Endothelial cell of umbilical vein (primary cell): ENCODE measurements around the gene IL3RA. TPM values are rescaled to one million over a fixed set of nuclear protein-coding genes. Genes with fewer than 3 reads are reported as not detected.

Source experiments
- BruUV-seq: library from RNA; stranded (reverse); fragments of 400-500 nt; replicated peaks from 2 replicates; lab custom pipeline; 2021; lab: Mats Ljungman, UMichigan
- CTCF ChIA-PET: fragments of 300-600, 350-600 bp; sonication (Branson Sonifier 250); formaldehyde crosslinking; loops from one replicate; lab custom pipeline; 2021; ENCODE audit warnings: antibody characterized with exemption, inconsistent platforms; lab: Charles Lee
- POLR2A ChIA-PET: fragments of 300-600, 350-600 bp; sonication (Branson Sonifier 250); formaldehyde crosslinking; loops from one replicate; lab custom pipeline; 2021; ENCODE audit warnings: antibody characterized with exemption, inconsistent platforms; lab: Charles Lee
- DNase-seq: peaks from one replicate; pipeline ENCODE4 v3.0.0-alpha.2; 2011; ENCODE audit warnings: low read depth, low spot score
- FAIRE-seq: peaks from 2 replicates; lab custom pipeline; 2011; peaks lifted over from hg19 to GRCh38; lab: Jason Lieb, UNC
- H2AFZ ChIP-seq: 2 replicates; pipeline ENCODE4 v1.6.0; 2012; ENCODE audit warnings: low read depth, low read length, control low read depth, inconsistent platforms
- H3K27ac ChIP-seq: 2 replicates; pipeline ENCODE4 v1.5.1; 2011; ENCODE audit warnings: low read depth, mild to moderate bottlenecking, control low read depth, low read length, moderate library complexity; ENCODE audit not compliant: insufficient read depth
- H3K27me3 ChIP-seq, 2 experiments: 2 replicates each; pipeline versions ENCODE4 v1.6.0 to v1.6.1; 2011; ENCODE audit warnings: low read length in 2 of 2, mixed read lengths in 1 of 2; ENCODE audit not compliant: control insufficient read depth in 2 of 2, insufficient read depth in 2 of 2
- H3K36me3 ChIP-seq, 2 experiments: 2 replicates in 1 of 2; 3 replicates in 1 of 2; pipeline ENCODE4 v1.5.1; 2011; ENCODE audit warnings: low read length in 2 of 2, mild to moderate bottlenecking in 1 of 2, moderate library complexity in 1 of 2; ENCODE audit not compliant: control insufficient read depth in 2 of 2, insufficient read depth in 2 of 2; ENCODE audit errors: extremely low read depth in 1 of 2
- H3K4me1 ChIP-seq: 3 replicates; pipeline ENCODE4 v1.5.1; 2011; ENCODE audit warnings: mild to moderate bottlenecking, low read length; ENCODE audit not compliant: control insufficient read depth, insufficient read depth; ENCODE audit errors: extremely low read depth
- H3K4me2 ChIP-seq: 2 replicates; pipeline ENCODE4 v1.6.1; 2011; ENCODE audit warnings: low read length, control low read depth, mixed read lengths; ENCODE audit not compliant: insufficient read depth
- H3K4me3 ChIP-seq, 3 experiments: fragments of 200-600 bp in 1 of 3; sonication (generic), shearing (Covaris generic) in 1 of 3; replicated peaks in 1 of 3; 2 replicates each; pipeline ENCODE4 v1.5.1; 2011 to 2016; ENCODE audit warnings: control low read depth in 3 of 3, low read length in 3 of 3, mild to moderate bottlenecking in 2 of 3, inconsistent platforms in 1 of 3, low read depth in 1 of 3, moderate library complexity in 1 of 3; ENCODE audit not compliant: insufficient read depth in 1 of 3
- H3K79me2 ChIP-seq: 2 replicates; pipeline ENCODE4 v1.6.0; 2012; ENCODE audit warnings: low read length, inconsistent platforms; ENCODE audit not compliant: control insufficient read depth, insufficient read depth
- H3K9ac ChIP-seq: replicated peaks from 2 replicates; pipeline ENCODE3; 2011; ENCODE audit warnings: low read length, control low read depth; ENCODE audit not compliant: insufficient read depth; ENCODE audit errors: extremely low read depth
- H3K9me1 ChIP-seq: replicated peaks from 3 replicates; pipeline ENCODE4 v1.6.0; 2011; ENCODE audit warnings: mild to moderate bottlenecking, low read length; ENCODE audit not compliant: control insufficient read depth, insufficient read depth; ENCODE audit errors: extremely low read depth
- H3K9me3 ChIP-seq: replicated peaks from 2 replicates; pipeline ENCODE4 v1.5.1; 2012; ENCODE audit warnings: low read length, inconsistent platforms; ENCODE audit not compliant: control insufficient read depth, insufficient read depth
- H4K20me1 ChIP-seq: replicated peaks from 2 replicates; pipeline ENCODE3; 2011; ENCODE audit warnings: mild to moderate bottlenecking, low read length; ENCODE audit not compliant: control insufficient read depth, insufficient read depth; ENCODE audit errors: extremely low read depth
- EZH2 ChIP-seq: IDR thresholded peaks from 2 replicates; pipeline ENCODE4 v1.6.1; 2012; ENCODE audit warnings: borderline replicate concordance, low read depth, mild to moderate bottlenecking, moderate library complexity, low read length, inconsistent platforms; ENCODE audit not compliant: severe bottlenecking
- FOS ChIP-seq: IDR thresholded peaks from 2 replicates; pipeline ENCODE4 v1.6.1; 2011; ENCODE audit warnings: mild to moderate bottlenecking, low read length, moderate library complexity, borderline replicate concordance; ENCODE audit not compliant: insufficient read depth
- GATA2 ChIP-seq: IDR thresholded peaks from 2 replicates; pipeline ENCODE4 v1.7.0; 2011; ENCODE audit warnings: low read depth, mild to moderate bottlenecking, moderate library complexity, mixed read lengths, low read length; ENCODE audit not compliant: insufficient read length, insufficient read depth
- JUN ChIP-seq: IDR thresholded peaks from 2 replicates; pipeline ENCODE4 v1.6.1; 2011; ENCODE audit warnings: borderline replicate concordance, low read depth; ENCODE audit not compliant: insufficient read length, insufficient read depth
- MYC ChIP-seq: IDR thresholded peaks from one replicate; pipeline ENCODE4 v1.6.1; 2011; ENCODE audit warnings: mild to moderate bottlenecking, low read depth, low read length
- POLR2A ChIP-seq: IDR thresholded peaks from 2 replicates; pipeline ENCODE4 v1.6.1; 2012; ENCODE audit warnings: low read depth, mild to moderate bottlenecking, control low read depth, low read length
- POLR2AphosphoS5 ChIP-seq: IDR thresholded peaks from 2 replicates; pipeline ENCODE4 v1.6.1; 2012; ENCODE audit warnings: low read depth, mild to moderate bottlenecking, control low read depth, low read length, moderate library complexity; ENCODE audit not compliant: insufficient read depth
- dilution Hi-C: fragments of 300-500 bp; cut with MboI; formaldehyde crosslinking; loops from one replicate; pipeline ENCODE4 v1.15.0; 2019; ENCODE audit warnings: low sequenced_read_pairs; ENCODE audit not compliant: extremely low pct_ligation_motif_present
- intact Hi-C: fragments of 100-400 bp; cut with micrococcal nuclease; formaldehyde crosslinking; loops from one replicate; pipeline ENCODE4 v1.10.0; 2022
- polyA plus RNA-seq, 4 experiments: library from polyadenylated mRNA; depleted of rRNA in 3 of 4; stranded (reverse) in 3 of 4; unstranded in 1 of 4; fragments of >200 nt; gene quantifications; 2 replicates each; pipeline versions ENCODE4 v1.2.1 to v1.2.3, GENCODE V29; 2011 to 2012; ENCODE audit warnings: missing spikeins in 1 of 4
- total RNA-seq: library from RNA; stranded (reverse); gene quantifications from 2 replicates; pipeline ENCODE4 v1.2.3, GENCODE V29; 2021
- TF ChIP-seq, protein P1 (sequence below): IDR thresholded peaks from 2 replicates; pipeline ENCODE4 v1.6.1; 2011; ENCODE audit not compliant: insufficient read depth, insufficient read length
- TF ChIP-seq, protein P2 (sequence below), 2 donors: IDR thresholded peaks; 1 replicate in 1 of 2; 2 replicates in 1 of 2; pipeline ENCODE4 v1.5.1; 2011; ENCODE audit warnings: low read length in 2 of 2, mild to moderate bottlenecking in 2 of 2, moderate library complexity in 2 of 2, control low read depth in 1 of 2, inconsistent platforms in 1 of 2, low read depth in 1 of 2; ENCODE audit not compliant: insufficient read depth in 1 of 2; ENCODE audit errors: extremely low read depth in 1 of 2

IL3RA gene
- total and polyA plus RNA-seq, 2 donors (not counting 3 experiments of a cell fraction or from before 2014, with no cell fraction given), result 28.9 to 35.1 TPM

DNA sequence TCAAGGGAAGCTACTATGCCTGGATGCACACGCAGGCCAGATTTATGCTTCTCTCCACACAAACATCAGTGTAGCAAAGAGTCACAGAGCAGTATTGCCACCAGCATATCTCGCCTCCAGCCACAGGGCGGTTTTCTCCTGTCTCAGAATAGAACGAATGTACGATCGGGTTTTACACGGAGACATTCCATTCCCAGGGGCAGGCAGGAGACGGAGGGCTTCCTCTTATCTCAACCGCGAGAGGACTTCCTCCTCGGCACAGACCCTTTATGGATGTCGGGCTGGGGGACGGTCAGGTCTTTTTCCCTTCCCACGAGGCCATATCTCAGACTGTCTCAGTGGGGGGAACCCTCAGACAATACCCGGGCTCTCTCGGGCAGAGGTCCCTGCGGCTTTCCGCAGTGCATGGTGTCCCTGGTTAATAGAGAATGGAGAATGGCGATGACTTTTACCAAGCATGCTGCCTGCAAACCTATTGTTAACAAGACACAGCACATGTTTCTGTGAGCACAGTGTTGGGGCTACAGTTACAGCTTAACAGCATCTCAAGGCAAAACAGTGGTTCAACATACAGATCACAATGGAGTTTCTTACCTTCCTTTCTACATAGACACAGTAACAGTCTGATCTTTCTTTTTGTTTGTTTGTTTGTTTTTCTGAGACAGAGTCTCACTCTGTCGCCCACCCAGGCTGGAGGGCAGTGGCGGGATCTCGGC lies 43.9 kb upstream of the IL3RA start:
- no peak for FAIRE-seq
- no peak overlapping the region for H2AFZ ChIP-seq
- H3K27me3 ChIP-seq, result no peaks in the 10 kb centered on the region
- no peaks in the 10 kb centered on the region for H4K20me1 ChIP-seq
- H3K9ac ChIP-seq, result no peak overlapping the region
- DNase-seq, result no peak
- H3K4me2 ChIP-seq, result no peak overlapping the region
- H3K27ac ChIP-seq, result no peak overlapping the region
- no peaks in the 10 kb centered on the region for H3K4me1 ChIP-seq
- CTCF ChIA-PET, result no interaction called here
- TF ChIP-seq, protein P1, sequence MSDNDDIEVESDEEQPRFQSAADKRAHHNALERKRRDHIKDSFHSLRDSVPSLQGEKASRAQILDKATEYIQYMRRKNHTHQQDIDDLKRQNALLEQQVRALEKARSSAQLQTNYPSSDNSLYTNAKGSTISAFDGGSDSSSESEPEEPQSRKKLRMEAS, result no peak
- TF ChIP-seq EZH2, result no peak
- TF ChIP-seq FOS, result no peak
- TF ChIP-seq GATA2, result no peak
- TF ChIP-seq, protein P2, sequence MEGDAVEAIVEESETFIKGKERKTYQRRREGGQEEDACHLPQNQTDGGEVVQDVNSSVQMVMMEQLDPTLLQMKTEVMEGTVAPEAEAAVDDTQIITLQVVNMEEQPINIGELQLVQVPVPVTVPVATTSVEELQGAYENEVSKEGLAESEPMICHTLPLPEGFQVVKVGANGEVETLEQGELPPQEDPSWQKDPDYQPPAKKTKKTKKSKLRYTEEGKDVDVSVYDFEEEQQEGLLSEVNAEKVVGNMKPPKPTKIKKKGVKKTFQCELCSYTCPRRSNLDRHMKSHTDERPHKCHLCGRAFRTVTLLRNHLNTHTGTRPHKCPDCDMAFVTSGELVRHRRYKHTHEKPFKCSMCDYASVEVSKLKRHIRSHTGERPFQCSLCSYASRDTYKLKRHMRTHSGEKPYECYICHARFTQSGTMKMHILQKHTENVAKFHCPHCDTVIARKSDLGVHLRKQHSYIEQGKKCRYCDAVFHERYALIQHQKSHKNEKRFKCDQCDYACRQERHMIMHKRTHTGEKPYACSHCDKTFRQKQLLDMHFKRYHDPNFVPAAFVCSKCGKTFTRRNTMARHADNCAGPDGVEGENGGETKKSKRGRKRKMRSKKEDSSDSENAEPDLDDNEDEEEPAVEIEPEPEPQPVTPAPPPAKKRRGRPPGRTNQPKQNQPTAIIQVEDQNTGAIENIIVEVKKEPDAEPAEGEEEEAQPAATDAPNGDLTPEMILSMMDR (IDR thresholded peaks at IDR 0.05; ENCODE audit: extremely low read depth in 1 of 2, insufficient read depth in 1 of 2, low read depth in 1 of 2, low read length in 2 of 2), result no peak
- TF ChIP-seq POLR2A, result no peak
- no peak for TF ChIP-seq POLR2AphosphoS5
- TF ChIP-seq JUN, result no peak
- TF ChIP-seq MYC, result no peak
- dilution Hi-C loops, result no loop called here
- no TSS peak for BruUV-seq
- intact Hi-C loops, result no loop called here
- no peaks in the 10 kb centered on the region for H3K9me1 ChIP-seq
- no peaks in the 10 kb centered on the region for H3K9me3 ChIP-seq
- H3K36me3 ChIP-seq, result no peaks in the 10 kb centered on the region
- POLR2A ChIA-PET, result no interaction called here
- no peak overlapping the region for H3K4me3 ChIP-seq
- no peaks in the 10 kb centered on the region for H3K79me2 ChIP-seq
